Upper lobe of left lung (tissue), 4 donors: Measurements from ENCODE around the gene ANKRD40.

Experiments
- CTCF ChIP-seq, 6 experiments: fragments of 450-650 bp in 4 of 6; fragments of 200-600 bp in 2 of 6; sonication (generic) in 2 of 6; IDR thresholded peaks; one replicate each; pipeline ENCODE4 v1.5.1; 2016 to 2019; ENCODE audit warnings: antibody characterized with exemption in 6 of 6
- EP300 ChIP-seq, 4 donors: sonication (generic); formaldehyde crosslinking; IDR thresholded peaks; one replicate each; pipeline ENCODE4 v1.5.1; 2017; ENCODE audit warnings: antibody characterized with exemption in 4 of 4, control low read depth in 2 of 4
- POLR2AphosphoS5 ChIP-seq, 2 donors: sonication (generic); formaldehyde crosslinking; IDR thresholded peaks; one replicate each; pipeline ENCODE4 v1.5.1; 2017; ENCODE audit warnings: antibody characterized with exemption in 2 of 2

- TF ChIP-seq CTCF (IDR thresholded peaks at IDR 0.05) = no peak
- TF ChIP-seq POLR2AphosphoS5 (IDR thresholded peaks at IDR 0.05) = no peak
- TF ChIP-seq EP300 (IDR thresholded peaks at IDR 0.05) = no peak
Measured at GRCh38 chr17:50754521-50754920, 46.8 kb upstream of the ANKRD40 start.
